ENCODE measurements around the gene ARL6IP4. TPM values are rescaled to one million over a fixed set of nuclear protein-coding genes. Genes with fewer than 3 reads are reported as not detected.
A peak's percentile ranks its signal among the peaks of the same experiment; 100 is the strongest.

ARL6IP4 gene
- total RNA-seq (145 and 157 TPM in 2 replicates), polyA plus RNA-seq (149 and 196 TPM in 2 replicates), polyA minus RNA-seq (ENCODE audit: low replicate concordance) (45.4 and 47.1 TPM in 2 replicates)
- 165 and 243 TPM in 2 replicates for polyA plus RNA-seq (2012)

DNA sequence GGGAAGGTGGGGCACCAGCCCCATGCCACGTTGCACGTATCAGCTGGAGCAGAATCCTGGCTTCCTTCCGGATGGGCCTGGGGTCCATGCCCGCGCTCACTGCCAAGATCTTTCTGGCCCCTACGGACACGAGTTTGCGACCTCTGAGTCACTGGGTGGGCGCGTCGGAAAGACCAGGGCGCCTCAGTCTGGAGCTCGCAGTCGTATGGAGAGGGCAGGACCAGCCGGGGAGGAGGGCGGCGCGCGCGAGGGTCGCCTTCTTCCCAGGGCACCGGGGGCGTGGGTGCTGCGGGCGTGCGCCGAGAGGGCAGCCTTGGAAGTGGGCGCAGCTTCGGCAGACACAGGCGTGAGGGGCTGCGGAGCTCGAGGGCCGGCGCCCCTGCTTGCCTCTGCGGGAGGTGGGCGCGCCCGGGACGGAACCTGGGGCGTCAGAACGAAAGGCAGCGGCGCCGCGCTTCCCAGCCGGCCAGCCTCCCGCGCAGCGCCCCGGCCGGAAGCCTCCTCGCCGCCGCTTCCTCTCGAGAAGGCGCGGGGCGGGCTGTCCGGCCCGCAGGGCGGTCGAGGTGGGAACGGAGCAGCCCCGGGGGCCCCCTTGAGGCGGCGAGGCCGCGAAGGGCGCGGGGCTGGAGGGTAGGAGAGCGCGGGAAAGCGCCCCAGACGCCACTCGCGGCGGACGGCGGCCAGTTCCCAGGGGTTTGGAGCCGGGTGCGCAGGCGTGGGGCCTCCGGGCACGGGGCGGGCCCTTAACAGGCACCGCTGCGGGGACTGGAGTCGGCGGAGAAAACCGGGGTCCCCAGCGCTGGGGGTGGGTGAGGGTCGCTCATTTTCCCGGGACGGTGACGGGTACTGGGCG, at the start of gene ARL6IP4:
ARL6IP4 (plus strand) TSS at position 499 of the 853 bp plus-strand sequence. CDS start 459 bp downstream, outside the sequence.
- no peak for TF ChIP-seq EZH2 (IDR thresholded peaks at IDR 0.05; ENCODE audit: low read length, missing control alignments)
- TF ChIP-seq CTCF (conservative IDR thresholded peaks at IDR 0.05 in 1 of 2, IDR thresholded peaks at IDR 0.05 in 1 of 2; ENCODE audit: low read depth in 1 of 2, low read length in 2 of 2), result no peak
- H3K27ac ChIP-seq (ENCODE audit: insufficient read depth, low read length), result peak within 1 kb of the TSS; percentile 46
- H4K20me1 ChIP-seq (ENCODE audit: control insufficient read depth, extremely low read depth, insufficient read depth, low read length), result no peaks in the 10 kb centered on the region
- H3K9me3 ChIP-seq (ENCODE audit: control insufficient read depth, insufficient read depth, low read depth, low read length), result no peaks in the 10 kb centered on the region
- peaks cover 35% of the 10 kb centered on the region for H3K4me1 ChIP-seq (ENCODE audit: control insufficient read depth, extremely low read depth, insufficient read depth, low read length)
- peaks cover 43% of the 10 kb centered on the region for H3K79me2 ChIP-seq (ENCODE audit: control insufficient read depth, insufficient read depth, low read length)
- H3K27me3 ChIP-seq (ENCODE audit: control insufficient read depth, insufficient read depth, low read length), result no peaks in the 10 kb centered on the region
- H3K4me2 ChIP-seq (ENCODE audit: extremely low read depth, insufficient read depth, low read length), result peak within 1 kb of the TSS; percentile 95
- peaks cover 21% of the 10 kb centered on the region for H3K36me3 ChIP-seq (ENCODE audit: control insufficient read depth, insufficient read depth, low read length)
- peak within 1 kb of the TSS; percentile 75 for H3K9ac ChIP-seq (ENCODE audit: insufficient read depth, low read length)
- DNase-seq (ENCODE audit: low read depth in 2 of 2), result peak; percentile 61 to 64
- peak within 1 kb of the TSS; percentile 76 to 82 (median 79) for H3K4me3 ChIP-seq (replicated peaks in 1 of 4; ENCODE audit: control extremely low read depth in 1 of 4, insufficient read depth in 1 of 4, low read depth in 3 of 4, low read length in 4 of 4)
- H2AFZ ChIP-seq (ENCODE audit: low read length), result peak within 1 kb of the TSS; percentile 32

DNA sequence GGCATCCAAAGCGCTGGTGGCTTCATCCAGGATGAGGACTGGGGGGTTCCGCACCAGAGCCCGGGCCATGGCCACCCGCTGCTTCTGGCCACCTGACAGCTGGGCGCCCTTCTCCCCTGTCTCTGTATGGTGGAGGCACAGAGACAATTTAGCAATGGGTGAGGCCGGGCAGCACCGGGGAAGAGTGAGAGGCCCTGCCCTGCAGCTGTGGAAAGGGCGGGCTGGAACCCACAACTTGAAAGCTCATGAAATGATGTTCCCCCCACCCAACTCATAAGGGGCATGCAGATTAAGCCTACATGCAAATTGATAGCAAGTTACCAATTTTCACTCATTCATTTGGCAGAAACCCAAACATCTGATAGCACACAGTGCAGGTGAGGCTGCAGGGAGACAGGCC, 48.3 kb upstream of the ARL6IP4 start:
- no peak overlapping the region for H3K4me2 ChIP-seq (ENCODE audit: extremely low read depth, insufficient read depth, low read length)
- no peaks in the 10 kb centered on the region for H3K4me1 ChIP-seq (ENCODE audit: control insufficient read depth, extremely low read depth, insufficient read depth, low read length)
- no peak overlapping the region for H2AFZ ChIP-seq (ENCODE audit: low read length)
- H3K79me2 ChIP-seq (ENCODE audit: control insufficient read depth, insufficient read depth, low read length), result no peaks in the 10 kb centered on the region
- no peak overlapping the region for H3K9ac ChIP-seq (ENCODE audit: insufficient read depth, low read length)
- no peaks in the 10 kb centered on the region for H3K36me3 ChIP-seq (ENCODE audit: control insufficient read depth, insufficient read depth, low read length)
- H3K4me3 ChIP-seq (replicated peaks in 1 of 4; ENCODE audit: control extremely low read depth in 1 of 4, insufficient read depth in 1 of 4, low read depth in 3 of 4, low read length in 4 of 4), result no peak overlapping the region
- no peaks in the 10 kb centered on the region for H3K27me3 ChIP-seq (ENCODE audit: control insufficient read depth, insufficient read depth, low read length)
- no peaks in the 10 kb centered on the region for H3K9me3 ChIP-seq (ENCODE audit: control insufficient read depth, insufficient read depth, low read depth, low read length)
- no peak overlapping the region for H3K27ac ChIP-seq (ENCODE audit: insufficient read depth, low read length)
- no peak for DNase-seq (ENCODE audit: low read depth in 2 of 2)
- H4K20me1 ChIP-seq (ENCODE audit: control insufficient read depth, extremely low read depth, insufficient read depth, low read length), result no peaks in the 10 kb centered on the region
- TF ChIP-seq EZH2 (IDR thresholded peaks at IDR 0.05; ENCODE audit: low read length, missing control alignments), result no peak
- TF ChIP-seq CTCF (conservative IDR thresholded peaks at IDR 0.05 in 1 of 2, IDR thresholded peaks at IDR 0.05 in 1 of 2; ENCODE audit: low read depth in 1 of 2, low read length in 2 of 2), result no peak

- TF ChIP-seq CTCF (conservative IDR thresholded peaks at IDR 0.05 in 1 of 2, IDR thresholded peaks at IDR 0.05 in 1 of 2; ENCODE audit: low read depth in 1 of 2, low read length in 2 of 2) (no peak), EZH2 (IDR thresholded peaks at IDR 0.05; ENCODE audit: low read length, missing control alignments) (no peak)
- Histone ChIP-seq H3K79me2 (ENCODE audit: control insufficient read depth, insufficient read depth, low read length) (no peaks in the 10 kb centered on the region), H3K9me3 (ENCODE audit: control insufficient read depth, insufficient read depth, low read depth, low read length) (no peaks in the 10 kb centered on the region), H3K4me1 (ENCODE audit: control insufficient read depth, extremely low read depth, insufficient read depth, low read length) (no peaks in the 10 kb centered on the region), H3K27ac (ENCODE audit: insufficient read depth, low read length) (no peak overlapping the region), H3K9ac (ENCODE audit: insufficient read depth, low read length) (no peak overlapping the region), H4K20me1 (ENCODE audit: control insufficient read depth, extremely low read depth, insufficient read depth, low read length) (no peaks in the 10 kb centered on the region), H2AFZ (ENCODE audit: low read length) (no peak overlapping the region), H3K36me3 (ENCODE audit: control insufficient read depth, insufficient read depth, low read length) (no peaks in the 10 kb centered on the region), H3K4me2 (ENCODE audit: extremely low read depth, insufficient read depth, low read length) (no peak overlapping the region), H3K4me3 (replicated peaks in 1 of 4; ENCODE audit: control extremely low read depth in 1 of 4, insufficient read depth in 1 of 4, low read depth in 3 of 4, low read length in 4 of 4) (no peak overlapping the region), H3K27me3 (ENCODE audit: control insufficient read depth, insufficient read depth, low read length) (no peaks in the 10 kb centered on the region)
- no peak for DNase-seq (ENCODE audit: low read depth in 2 of 2)
Measured at GRCh38 chr12:122934722-122935121, 45.8 kb upstream of the ARL6IP4 start.

Data from fibroblast of lung (primary cell).